HG03442 (cell line): ENCODE results near the gene TMC8.
A peak's percentile ranks its signal among the peaks of the same experiment; 100 is the strongest.
"Not testable (repeated sequence)": the region's sequence is repeated elsewhere in the genome, so short reads cannot be mapped to it uniquely, and the experiment has no call there.

Experiments used
- ATAC-seq: cut with Tn5 transposase; IDR thresholded peaks from one replicate; pipeline ENCODE4 v1.9.1; 2021; ENCODE audit warnings: mild to moderate bottlenecking, moderate library complexity; ENCODE audit not compliant: unreplicated experiment

TMC8 gene

DNA sequence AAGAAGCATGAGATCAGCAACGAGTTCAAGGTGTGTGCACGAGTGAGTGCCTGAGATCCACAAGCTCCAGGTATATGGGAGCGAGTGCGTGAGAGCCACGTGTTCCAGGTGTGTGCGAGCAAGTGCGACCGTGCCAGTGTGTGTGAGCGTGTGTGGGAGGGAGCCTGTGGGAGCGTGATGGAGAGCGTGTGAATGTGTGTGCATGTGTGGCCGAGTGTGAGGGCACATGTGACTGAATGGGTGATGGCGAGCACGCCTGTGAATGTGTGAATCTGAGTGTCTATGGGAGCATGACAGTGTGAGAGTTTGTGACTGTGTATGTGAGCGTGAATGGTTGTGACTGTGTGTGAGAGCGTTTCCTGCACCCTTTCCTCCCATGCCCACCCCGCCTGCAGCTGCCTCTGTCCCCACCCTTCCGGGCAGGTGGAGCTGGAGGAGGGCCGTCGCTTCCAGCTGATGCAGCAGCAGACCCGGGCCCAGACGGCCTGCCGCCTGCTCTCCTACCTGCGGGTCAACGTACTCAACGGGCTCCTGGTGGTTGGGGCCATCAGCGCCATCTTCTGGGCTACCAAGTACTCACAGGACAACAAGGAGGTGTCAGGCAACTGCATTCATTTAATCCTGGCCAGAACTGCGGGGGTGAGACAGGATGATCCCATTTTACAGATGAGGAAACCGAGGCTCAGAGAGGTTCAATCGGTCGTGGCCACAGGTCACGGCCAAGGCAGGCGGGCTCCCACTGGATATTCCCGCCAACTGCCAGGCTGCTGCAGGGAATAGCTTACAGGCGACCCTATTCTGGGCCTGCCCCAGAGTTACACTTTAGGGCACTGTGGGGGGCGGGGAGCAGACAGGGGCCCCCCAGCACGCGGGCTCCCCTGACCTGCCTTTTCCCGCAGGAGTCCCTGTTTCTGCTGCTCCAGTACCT is 3.7 kb downstream of the TMC8 start:
- ATAC-seq, result no peak

- ATAC-seq, result no peak
These were observed 4.4 kb downstream of the TMC8 start for GRCh38 chr17:78134899-78135385.

DNA sequence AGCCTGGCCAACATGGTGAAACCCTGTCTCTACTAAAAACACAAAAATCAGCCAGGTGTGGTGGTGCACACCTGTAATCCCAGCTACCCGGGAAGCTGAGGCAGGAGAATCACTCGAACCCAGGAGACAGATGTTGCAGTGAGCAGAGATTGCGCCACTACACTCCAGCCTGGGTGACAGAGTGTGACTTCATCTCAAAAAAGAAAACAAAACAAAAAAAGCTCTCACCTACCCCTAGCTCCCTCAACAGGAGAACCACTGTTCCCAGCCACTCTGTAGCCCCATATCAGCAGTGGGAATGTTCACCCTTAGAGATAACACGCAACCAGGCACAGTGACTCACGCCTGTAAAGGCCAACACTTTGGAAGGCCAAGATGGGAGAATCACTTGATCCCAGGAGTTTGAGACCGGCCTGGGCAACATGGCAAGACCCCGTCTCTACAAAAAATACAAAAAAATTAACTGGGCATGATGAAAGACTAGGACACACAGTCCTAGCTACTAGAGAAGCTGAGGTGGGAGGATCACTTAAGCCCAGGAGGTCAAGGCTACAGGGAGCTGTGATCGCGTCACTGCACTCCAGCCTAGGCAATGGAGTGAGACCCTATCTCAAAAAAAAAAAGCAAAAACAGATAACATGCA is 5.4 kb downstream of the TMC8 start:
- ATAC-seq, result no peak

- no peak for ATAC-seq
These were observed 7.0 kb downstream of the TMC8 start for GRCh38 chr17:78137392-78138203.

GRCh38 chr17:78138204-78139060 is 7.9 kb downstream of the TMC8 start:
- ATAC-seq, result no peak

DNA sequence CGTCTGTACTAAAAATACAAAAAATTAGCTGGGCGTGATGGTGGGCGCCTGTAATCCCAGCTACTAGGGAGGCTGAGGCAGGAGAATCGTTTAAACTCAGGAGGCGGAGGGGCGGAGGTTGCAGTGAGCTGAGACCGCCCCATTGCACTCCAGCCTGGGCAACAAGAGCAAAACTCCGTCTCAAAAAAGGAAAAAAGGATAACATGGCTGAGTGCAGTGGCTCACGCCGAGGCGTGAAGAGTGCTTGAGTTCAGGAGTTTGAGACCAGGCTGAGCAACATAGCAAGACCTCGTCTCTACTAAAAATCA is 9.2 kb downstream of the TMC8 start:
- ATAC-seq, result not testable (repeated sequence)

GRCh38 chr17:78140169-78141051 is 9.8 kb downstream of the TMC8 start:
- peak; percentile 73 for ATAC-seq

DNA sequence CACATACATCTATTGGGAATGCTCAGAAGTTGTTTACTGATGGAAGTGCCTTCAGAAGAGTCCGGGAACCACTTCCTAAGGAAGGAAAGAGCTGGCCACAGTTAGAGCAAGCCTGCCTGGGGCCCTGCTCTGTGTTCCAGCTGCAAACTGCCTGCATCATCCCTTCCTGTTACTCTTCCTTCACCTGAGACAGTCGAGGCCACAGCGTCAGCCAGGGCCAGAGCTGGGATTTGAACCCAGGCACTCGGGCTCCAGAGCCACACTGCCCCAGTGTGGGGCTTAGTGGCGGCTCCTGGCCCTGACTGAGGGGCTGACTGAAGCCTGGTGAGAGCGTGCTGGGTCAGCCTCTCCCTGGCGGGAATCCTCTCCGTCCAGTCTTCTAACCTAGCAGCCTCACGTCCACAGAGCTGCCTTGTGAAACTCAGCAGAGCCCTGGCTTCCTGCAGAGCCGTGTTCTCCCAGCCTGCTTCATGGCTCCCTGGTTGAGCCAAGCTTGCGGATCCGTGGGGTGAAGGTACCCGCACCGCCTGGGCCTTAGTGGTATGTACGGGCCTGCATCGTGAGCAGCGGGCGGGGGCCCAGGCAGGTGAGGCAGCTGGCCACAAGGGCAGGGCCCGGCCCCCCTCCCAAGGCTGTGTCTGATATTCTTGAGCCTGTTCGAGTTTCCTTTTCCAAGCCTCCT is 11.0 kb downstream of the TMC8 start:
- ATAC-seq, result no peak

DNA sequence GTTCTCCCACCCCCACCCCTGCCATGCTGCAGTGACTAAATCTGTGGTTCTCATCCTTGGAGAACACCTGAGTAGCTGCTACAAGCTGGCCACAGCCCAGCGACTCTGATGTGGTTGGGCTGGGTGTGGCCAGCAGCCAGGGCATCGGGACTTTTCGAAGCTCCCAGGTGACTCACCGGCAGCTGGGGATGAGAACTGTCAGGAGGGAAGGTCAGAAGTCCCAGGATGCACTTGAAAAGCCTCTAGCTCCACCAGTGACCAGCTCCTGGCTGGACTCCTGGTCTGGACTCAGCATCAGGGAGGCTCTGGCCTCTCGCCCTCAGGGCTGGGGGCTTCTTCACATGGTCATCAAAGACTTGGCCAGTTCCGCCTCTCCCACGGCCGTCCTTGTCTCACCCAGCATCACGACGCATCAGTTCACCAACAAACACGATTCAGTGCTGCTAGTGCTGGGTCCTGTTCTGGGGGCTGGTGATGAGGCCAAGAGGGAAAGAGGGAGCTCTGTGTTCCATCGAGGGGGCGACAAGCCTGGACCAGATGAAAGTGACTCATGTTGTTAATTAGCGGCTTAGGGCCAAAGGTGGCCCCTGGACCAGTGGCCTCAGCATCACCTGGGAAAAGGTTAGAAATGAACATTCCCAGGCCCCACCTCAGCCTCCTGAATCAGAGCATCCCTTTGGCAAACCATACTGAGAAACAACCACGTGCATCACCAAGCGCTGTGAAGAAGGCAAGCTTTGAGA is 11.7 kb downstream of the TMC8 start:
- no peak for ATAC-seq

DNA sequence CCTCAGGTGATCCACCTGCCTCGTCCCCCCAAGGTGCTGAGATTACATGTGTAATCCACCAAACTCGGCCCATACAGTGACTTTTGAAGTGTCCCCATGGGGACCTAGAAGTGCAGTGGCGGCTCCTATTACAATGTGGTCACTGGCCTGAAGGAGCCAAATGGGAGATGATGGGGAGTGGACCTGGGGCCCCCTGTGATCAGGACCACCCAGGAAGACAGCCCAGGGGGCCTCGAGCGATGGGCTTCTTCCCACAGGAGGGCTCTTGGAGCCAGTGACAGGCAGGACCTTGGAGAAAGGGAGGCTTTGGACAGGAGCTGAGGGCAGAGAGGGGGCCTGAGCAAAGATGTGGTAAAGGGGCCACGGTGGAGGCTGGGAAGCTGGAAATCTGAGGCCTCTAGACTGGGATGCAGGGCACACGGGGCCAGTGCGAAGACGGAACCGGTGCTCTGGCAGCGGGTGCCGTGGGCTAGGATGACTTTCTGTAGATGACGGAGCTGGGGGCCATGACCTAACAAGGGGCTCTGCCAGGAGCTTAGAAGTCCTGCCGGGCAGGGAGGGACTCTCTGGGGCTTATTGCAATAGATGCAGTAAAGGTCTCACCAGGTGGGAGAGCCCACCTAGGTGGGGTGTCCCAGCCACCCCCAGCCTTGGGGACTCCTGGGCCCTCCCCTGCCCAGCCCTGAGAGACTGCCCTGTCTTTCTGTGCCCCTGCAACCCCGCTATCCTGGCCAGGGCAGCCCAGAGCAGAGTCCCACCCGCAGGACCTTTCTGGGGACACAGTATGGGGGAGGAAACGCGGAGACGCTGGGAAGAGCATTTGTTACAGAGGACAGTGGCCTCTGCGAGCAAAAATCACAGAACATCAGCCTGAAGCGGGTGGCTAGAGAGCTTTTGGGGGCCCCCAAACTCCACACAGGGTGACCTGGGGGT is 12.9 kb downstream of the TMC8 start:
- no peak for ATAC-seq

DNA sequence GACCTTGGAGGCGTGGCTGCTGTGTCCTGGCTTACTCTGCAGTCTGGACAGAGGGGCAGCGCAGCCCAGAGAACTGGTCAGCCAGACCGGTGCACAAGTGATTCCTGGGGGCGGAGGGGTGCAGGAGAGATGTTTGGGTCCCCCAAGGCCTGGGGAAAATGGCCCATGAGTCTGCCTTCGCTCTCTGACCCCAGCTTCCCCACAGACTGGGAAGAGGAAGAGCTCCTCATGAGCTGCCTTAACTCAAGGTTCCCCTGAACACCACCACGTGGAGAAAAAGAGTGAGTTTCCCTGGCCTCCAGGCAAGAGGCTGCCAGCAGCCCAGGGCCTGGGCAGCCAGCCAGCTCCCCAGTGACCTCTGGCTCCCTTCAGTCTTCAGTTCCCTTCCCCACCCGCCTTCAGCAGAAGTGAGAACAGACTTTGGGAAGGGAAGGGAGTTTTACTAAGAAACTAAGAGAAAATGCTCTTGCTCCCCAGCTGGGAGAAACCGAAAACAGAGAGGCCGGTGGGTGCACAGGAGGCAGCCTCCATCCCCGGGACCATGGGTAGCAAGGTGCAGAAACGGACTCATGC is 13.7 kb downstream of the TMC8 start:
- ATAC-seq, result no peak

GRCh38 chr17:78144736-78145641 is 14.4 kb downstream of the TMC8 start:
- ATAC-seq, result no peak

- ATAC-seq, result no peak
These were observed 15.9 kb downstream of the TMC8 start for GRCh38 chr17:78146471-78146869.

GRCh38 chr17:78146881-78147280 is 16.3 kb downstream of the TMC8 start:
- no peak for ATAC-seq

GRCh38 chr17:78147315-78147998 is 16.9 kb downstream of the TMC8 start:
- ATAC-seq, result no peak
